Sigmoid colon (tissue), 7 donors: Measurements from ENCODE around the gene STIP1. TPM values are rescaled to one million over a fixed set of nuclear protein-coding genes. Genes with fewer than 3 reads are reported as not detected.
A peak's percentile ranks its signal among the peaks of the same experiment; 100 is the strongest.

Experiments
- DNase-seq: peaks from one replicate; pipeline ENCODE4 v3.0.0-alpha.2; 2019
- H3K27ac ChIP-seq, 4 donors: fragments of 200-600 bp; sonication (generic); one replicate each; pipeline ENCODE4 v1.5.1; 2016 to 2019; ENCODE audit warnings: mild to moderate bottlenecking in 1 of 4
- H3K27me3 ChIP-seq, 3 donors: fragments of 200-600 bp; sonication (generic); one replicate each; pipeline ENCODE4 v1.5.1; 2019; ENCODE audit warnings: mild to moderate bottlenecking in 1 of 3
- H3K36me3 ChIP-seq, 4 donors: fragments of 200-600 bp; sonication (generic); one replicate each; pipeline ENCODE4 v1.5.1; 2016 to 2019
- H3K4me1 ChIP-seq, 4 donors: fragments of 200-600 bp; sonication (generic); one replicate each; pipeline ENCODE4 v1.5.1; 2017 to 2019
- H3K4me3 ChIP-seq, 4 donors: fragments of 200-600 bp; sonication (generic); one replicate each; pipeline ENCODE4 v1.5.1; 2017 to 2019; ENCODE audit warnings: mild to moderate bottlenecking in 2 of 4, moderate library complexity in 1 of 4
- H3K9me3 ChIP-seq, 4 donors: fragments of 200-600 bp in 3 of 4; sonication (generic) in 3 of 4; one replicate each; pipeline versions ENCODE4 v1.5.1 to v1.6.1; 2013 to 2019
- CTCF ChIP-seq, 4 experiments: fragments of 450-650 bp in 3 of 4; fragments of 200-600 bp in 1 of 4; IDR thresholded peaks; one replicate each; pipeline ENCODE4 v1.5.1; 2016 to 2019; ENCODE audit warnings: antibody characterized with exemption in 4 of 4, mild to moderate bottlenecking in 3 of 4, moderate library complexity in 2 of 4
- EP300 ChIP-seq, 4 donors: sonication (generic); formaldehyde crosslinking; IDR thresholded peaks; one replicate each; pipeline ENCODE4 v1.6.1; 2017; ENCODE audit warnings: antibody characterized with exemption in 4 of 4
- POLR2A ChIP-seq, 2 donors: fragments of 450-650 bp; IDR thresholded peaks; one replicate each; pipeline ENCODE4 v1.6.1; 2016; ENCODE audit warnings: antibody characterized with exemption in 2 of 2, mild to moderate bottlenecking in 2 of 2, moderate library complexity in 2 of 2
- POLR2AphosphoS5 ChIP-seq, 4 donors: sonication (generic); formaldehyde crosslinking; IDR thresholded peaks; one replicate each; pipeline ENCODE4 v1.6.1; 2017; ENCODE audit warnings: antibody characterized with exemption in 4 of 4
- WGBS, 2 donors: extraction: QIAGEN DNeasy Blood & Tissue Kit; methylation state at CpG; one replicate each; pipeline ENCODE4 v1.1.7; 2013; 5-methylcytosine and 5-hydroxymethylcytosine counted together
- intact Hi-C: fragments of 100-400 bp; cut with DNase I; formaldehyde crosslinking; loops from one replicate; pipeline ENCODE4 v1.15.1; 2023
- polyA plus RNA-seq, 3 donors: library from polyadenylated mRNA; stranded (reverse); fragments of 200-250 nt; gene quantifications; one replicate each; pipeline ENCODE4 v1.2.3, GENCODE V29; 2013
- total RNA-seq, 4 donors: library from RNA; depleted of rRNA; stranded (reverse); fragments of >200 nt; gene quantifications; one replicate each; pipeline ENCODE4 v1.1.0, GENCODE V29; 2016
- donor health status: healthy with polysubstance abuse.
- donor health status: Bipolar disorder and iron deficiency.
- donor health status: healthy.

STIP1 gene
- total and polyA plus RNA-seq, 7 donors: 38.4 to 90.3 (median 74.9) TPM

DNA sequence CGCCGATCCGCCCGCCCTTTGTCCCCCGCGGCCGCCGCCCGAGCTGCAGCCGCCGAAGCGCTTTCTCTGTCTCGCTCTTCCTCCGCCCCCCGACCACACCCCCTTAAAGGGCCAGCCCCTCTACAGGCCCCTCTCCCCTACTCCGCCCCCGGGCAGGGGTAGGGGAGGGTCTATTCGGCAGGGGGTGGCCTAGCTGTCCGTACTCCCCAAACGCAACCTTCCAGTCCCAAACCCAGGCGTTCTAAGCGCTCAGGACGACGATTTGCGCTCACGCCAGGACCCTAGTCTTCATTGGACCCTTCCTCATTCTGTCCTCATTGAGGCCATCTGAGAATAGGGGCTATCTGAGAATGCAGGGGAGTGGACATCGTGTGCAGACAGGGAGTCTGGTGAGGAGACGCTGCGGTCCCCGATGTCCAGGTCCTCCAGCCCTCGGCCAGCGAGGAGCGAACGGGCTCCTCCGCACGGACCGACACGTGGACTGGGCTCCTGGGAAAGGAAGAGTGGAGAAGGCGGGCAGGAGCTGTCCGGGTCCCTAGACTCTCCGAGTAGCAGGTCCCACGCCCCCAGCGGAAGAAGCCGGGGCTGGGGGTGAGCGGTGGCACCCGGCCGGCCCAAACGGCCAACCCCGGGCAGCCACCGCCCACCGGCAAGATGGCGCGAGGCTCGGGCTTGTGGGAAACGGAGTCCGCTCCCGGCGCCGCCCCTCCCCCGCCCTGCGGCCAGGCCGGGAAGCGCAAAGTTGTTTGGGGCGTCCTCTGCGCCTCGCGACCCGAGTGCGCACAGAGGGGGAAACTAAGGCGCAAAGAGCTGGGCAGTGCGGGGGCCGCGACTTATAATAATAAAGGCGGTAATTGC, 61.1 kb downstream of the STIP1 start, which contains the start of gene PPP1R14B:
TSS of gene PPP1R14B (minus strand) at position 73 of the 858 bp plus-strand sequence. CDS start 270 bp downstream, outside the sequence.
- Histone ChIP-seq H3K4me1 (peaks cover 0 to 67% (median 46%) of the 10 kb centered on the region in 4 donors), H3K27ac (peak within 1 kb of the TSS; percentile 83 to 96 (median 92)), H3K27me3 (no peaks in the 10 kb centered on the region), H3K4me3 (peak within 1 kb of the TSS; percentile 53 to 64 (median 56)), H3K36me3 (peaks cover 0 to 9% (median 4%) of the 10 kb centered on the region in 4 donors), H3K9me3 (no peaks in the 10 kb centered on the region)
- peak; percentile 93 for DNase-seq
- intact Hi-C loops: loop anchor here (5.0 kb wide), 1 partner anchor 55 kb away; the partner anchor contains the start of gene CATSPERZ
- WGBS, 2 donors: 1% methylated on average over 74 of the region's 74 CpGs
- no peak for TF ChIP-seq EP300 (IDR thresholded peaks at IDR 0.05)
- peak in 1 of 4 experiments; percentile 4 for TF ChIP-seq CTCF (IDR thresholded peaks at IDR 0.05)
- peak in 1 of 2 donors; percentile 32 for TF ChIP-seq POLR2A (IDR thresholded peaks at IDR 0.05)
- peak in 3 of 4 donors; percentile 40 to 65 (median 61) for TF ChIP-seq POLR2AphosphoS5 (IDR thresholded peaks at IDR 0.05)

DNA sequence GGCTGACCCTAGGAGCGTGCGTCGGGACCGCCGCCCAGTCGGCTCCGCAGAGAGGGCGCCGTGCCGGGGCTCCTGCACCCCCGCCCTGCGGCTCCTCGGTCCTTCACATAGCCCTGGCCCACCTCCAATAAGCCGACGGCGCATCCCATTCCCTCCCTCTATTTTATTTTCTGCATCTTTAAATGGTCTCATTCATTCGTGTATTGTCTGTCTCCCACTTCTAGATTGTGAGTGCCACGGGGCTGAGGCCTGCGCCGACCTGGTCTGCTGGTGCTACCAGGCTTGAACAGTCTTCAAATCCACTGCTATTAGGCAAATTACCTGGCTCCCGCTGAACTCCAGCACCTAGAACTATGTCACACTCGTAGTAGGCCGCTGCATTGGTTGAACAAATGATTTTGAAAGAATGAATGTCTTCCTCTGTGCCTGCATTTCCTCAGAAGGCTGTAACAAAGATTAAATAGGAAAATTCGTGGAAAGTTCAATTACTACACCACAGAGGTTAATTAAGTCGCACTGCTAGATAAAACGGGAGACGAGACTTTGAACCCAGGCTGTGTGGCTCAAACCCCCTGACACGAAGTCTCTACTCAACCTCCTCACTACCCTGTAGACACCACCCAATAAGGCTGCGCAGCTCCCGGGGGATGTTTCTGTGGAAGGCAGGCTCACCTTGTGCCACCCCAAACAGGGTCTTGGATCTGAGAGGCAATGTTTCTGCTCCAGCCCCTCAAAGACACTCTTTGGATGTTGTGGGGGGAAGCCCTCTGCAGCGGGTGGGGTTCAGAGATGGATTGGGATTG, 62.0 kb downstream of the STIP1 start:
- Histone ChIP-seq H3K9me3 (no peaks in the 10 kb centered on the region), H3K36me3 (peaks cover 0 to 9% (median 4%) of the 10 kb centered on the region in 4 donors), H3K27me3 (no peaks in the 10 kb centered on the region), H3K4me3 (peak overlapping the region; percentile 52 to 64 (median 56)), H3K27ac (peak overlapping the region; percentile 83 to 94 (median 89)), H3K4me1 (peaks cover 0 to 67% (median 46%) of the 10 kb centered on the region in 4 donors)
- DNase-seq: no peak
- 31 to 53% methylated on average over 31 of the region's 31 CpGs for WGBS, 2 donors
- intact Hi-C loops: loop anchor here (5.0 kb wide), 1 partner anchor 54 kb away; the partner anchor contains the start of gene CATSPERZ
- TF ChIP-seq POLR2A (IDR thresholded peaks at IDR 0.05) (no peak), CTCF (IDR thresholded peaks at IDR 0.05) (no peak), EP300 (IDR thresholded peaks at IDR 0.05) (no peak), POLR2AphosphoS5 (IDR thresholded peaks at IDR 0.05) (no peak)

DNA sequence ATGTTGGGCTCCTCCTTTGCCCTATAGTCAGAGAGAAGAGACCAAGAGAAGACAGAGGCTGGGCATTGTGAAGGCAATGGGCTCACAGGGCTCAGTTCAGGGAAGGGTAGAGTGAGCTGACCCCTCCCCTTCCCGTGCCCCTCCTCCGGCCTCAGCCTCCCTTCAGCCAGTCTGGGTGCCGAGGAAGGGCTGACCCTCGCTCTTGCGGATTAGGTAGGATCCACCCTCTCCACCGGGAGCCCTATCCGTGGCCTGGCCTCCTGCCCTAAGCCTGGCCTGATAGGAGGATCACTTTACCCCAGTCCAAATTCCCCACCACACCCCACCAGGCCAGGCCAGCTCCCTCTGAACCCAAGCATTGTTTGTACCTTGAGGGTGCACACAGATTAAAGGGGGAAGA, 62.6 kb downstream of the STIP1 start:
- TF ChIP-seq POLR2A (IDR thresholded peaks at IDR 0.05): no peak
- TF ChIP-seq POLR2AphosphoS5 (IDR thresholded peaks at IDR 0.05): no peak
- no peak for TF ChIP-seq EP300 (IDR thresholded peaks at IDR 0.05)
- no peak for TF ChIP-seq CTCF (IDR thresholded peaks at IDR 0.05)
- Histone ChIP-seq H3K9me3 (no peaks in the 10 kb centered on the region), H3K4me1 (peaks cover 0 to 69% (median 46%) of the 10 kb centered on the region in 4 donors), H3K4me3 (no peak overlapping the region), H3K27ac (no peak overlapping the region), H3K36me3 (peaks cover 0 to 7% (median 2%) of the 10 kb centered on the region in 4 donors), H3K27me3 (no peaks in the 10 kb centered on the region)
- intact Hi-C loops: loop anchor here (5.0 kb wide), 1 partner anchor 54 kb away; the partner anchor contains the start of gene CATSPERZ
- WGBS, 2 donors: 76 to 87% methylated on average over 7 of the region's 7 CpGs
- DNase-seq: no peak

DNA sequence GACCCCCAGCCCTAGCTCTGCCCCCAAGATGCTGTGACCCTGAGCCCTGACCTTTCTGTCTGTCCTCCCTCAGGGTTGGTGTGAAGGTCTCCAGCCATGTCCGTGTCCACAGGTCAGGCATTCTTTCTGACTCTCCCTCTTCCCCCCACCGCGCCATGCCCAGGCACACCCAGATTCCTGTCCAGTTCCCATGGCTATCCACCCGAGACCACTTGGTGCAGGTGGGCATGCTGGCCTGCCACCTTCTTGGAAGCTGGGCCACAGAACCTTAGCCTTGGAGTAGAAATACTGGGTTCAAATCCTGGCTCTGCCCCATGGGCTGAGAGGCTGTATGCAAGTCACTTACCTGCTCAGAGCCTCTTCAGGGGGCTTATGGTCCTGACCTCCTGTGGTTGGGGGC, 63.1 kb downstream of the STIP1 start:
- Histone ChIP-seq H3K27ac (no peak overlapping the region), H3K4me1 (peaks cover 0 to 68% (median 46%) of the 10 kb centered on the region in 4 donors), H3K36me3 (peaks cover 0 to 2% (median 0%) of the 10 kb centered on the region in 4 donors), H3K4me3 (no peak overlapping the region), H3K9me3 (no peaks in the 10 kb centered on the region), H3K27me3 (no peaks in the 10 kb centered on the region)
- no peak for DNase-seq
- WGBS, 2 donors: 93 to 94% methylated on average over 4 of the region's 4 CpGs
- intact Hi-C loops: loop anchor here (5.0 kb wide), 1 partner anchor 53 kb away; the partner anchor contains the start of gene CATSPERZ
- TF ChIP-seq POLR2A (IDR thresholded peaks at IDR 0.05) (no peak), POLR2AphosphoS5 (IDR thresholded peaks at IDR 0.05) (no peak), EP300 (IDR thresholded peaks at IDR 0.05) (no peak), CTCF (IDR thresholded peaks at IDR 0.05) (no peak)
